ENCODE results near the gene CAMK2D.

The CAMK2D gene

DNA sequence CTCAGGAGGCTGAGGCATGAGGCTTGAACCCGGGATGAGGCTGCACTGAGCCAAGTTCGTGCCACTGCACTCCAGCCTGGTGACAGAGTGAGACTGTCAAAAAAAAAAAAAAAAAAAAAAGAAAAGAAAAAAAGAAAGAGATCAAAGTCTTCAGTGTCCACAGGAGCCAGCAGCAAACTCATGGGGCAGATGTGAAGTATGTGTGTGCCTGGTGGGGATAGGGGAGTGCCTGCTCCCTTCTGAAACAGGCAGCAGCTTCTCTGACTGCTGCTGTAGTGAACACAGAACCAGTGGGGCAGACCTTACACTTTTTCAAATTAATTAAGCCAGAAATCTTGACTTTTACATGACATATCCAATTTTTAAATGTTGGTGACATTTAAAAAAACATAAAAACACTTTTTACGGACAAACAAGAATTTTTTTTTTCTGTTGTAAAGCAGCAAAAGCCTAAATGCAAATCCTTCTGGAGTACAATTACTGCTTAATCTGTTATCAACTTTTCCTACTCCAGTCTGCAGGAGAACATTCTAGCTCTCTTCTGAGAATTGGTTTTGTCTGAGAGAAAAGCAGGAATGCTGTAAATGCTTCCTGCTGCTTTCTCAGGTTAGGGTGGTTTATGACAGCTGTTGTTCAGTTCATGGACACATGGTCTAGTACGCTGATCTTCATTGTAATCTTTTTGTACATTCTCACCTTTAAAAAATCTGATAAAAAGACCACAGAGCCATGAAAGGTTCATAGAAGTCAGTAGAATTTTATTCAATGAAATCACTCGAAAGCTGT is 311.1 kb downstream of the CAMK2D start:
- DNase-seq (ENCODE audit: extremely low read depth in 1 of 2, low read depth in 1 of 2) = no peak

DNA sequence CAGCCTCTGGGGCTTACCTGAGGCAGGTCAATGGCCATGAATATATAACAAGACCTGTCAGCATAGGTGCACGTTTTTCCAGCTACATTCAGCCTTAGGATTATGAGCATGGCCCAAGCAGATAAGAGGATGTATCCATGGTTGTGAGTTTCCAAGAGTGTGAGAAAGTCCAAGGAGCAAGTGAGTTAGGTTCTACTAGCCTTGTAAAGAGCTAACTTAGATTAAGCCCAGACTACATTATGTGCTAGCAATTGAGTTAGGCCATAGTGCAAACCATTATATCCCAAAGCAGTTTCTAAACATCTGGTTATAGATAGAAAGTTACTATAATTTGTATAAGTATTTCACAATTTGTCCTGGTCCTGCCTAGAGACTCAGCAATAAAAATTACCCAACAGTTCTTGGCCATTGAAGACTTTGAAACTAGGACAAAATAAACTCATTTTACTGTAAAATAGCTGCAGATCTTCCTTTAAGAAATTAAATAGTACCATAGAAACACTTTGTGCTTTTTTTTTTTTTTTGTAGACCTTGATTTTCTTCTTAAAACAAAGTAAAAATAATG is 312.0 kb downstream of the CAMK2D start:
- no peak for DNase-seq (ENCODE audit: extremely low read depth in 1 of 2, low read depth in 1 of 2)

DNA sequence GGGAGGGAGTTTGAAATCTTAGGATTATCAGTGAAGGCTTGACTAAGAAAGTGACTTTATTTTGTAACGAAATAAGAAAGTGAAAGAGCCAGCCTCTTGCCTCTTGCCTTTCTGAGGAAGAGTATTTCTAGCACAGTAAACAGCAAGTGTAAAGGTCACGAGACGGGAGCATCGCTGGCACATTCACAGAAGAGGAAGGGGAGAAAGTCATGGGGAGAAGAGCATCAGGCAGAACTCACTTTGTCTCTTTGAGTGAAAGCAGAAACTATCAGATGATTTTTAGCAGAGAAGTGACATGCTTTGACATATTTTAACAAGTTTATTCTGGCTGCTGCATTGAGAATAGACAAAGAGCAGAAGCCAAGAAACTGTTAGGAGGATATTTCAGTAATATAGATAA is 313.8 kb downstream of the CAMK2D start:
- DNase-seq (ENCODE audit: extremely low read depth in 1 of 2, low read depth in 1 of 2) = no peak

DNA sequence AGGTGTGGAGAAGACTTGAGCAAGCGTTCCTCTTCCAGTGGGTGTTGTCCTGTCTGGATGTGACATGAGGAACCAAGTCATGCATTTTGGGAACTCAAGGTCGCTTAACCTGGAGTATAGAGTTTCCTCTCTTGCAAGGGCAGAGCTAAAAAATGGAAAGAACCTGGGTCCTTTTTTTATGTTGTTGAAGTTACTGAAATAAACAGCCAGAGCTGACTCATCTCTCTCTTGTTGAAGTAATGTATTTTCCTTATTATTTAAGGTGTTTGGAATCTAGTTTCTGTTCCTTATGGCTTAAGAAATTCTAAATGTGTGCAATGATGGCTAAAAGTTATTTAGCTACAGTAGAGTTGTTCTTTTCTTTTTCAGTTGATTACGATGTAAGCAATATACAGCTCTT is 314.5 kb downstream of the CAMK2D start:
- no peak for DNase-seq (ENCODE audit: extremely low read depth in 1 of 2, low read depth in 1 of 2)

DNA sequence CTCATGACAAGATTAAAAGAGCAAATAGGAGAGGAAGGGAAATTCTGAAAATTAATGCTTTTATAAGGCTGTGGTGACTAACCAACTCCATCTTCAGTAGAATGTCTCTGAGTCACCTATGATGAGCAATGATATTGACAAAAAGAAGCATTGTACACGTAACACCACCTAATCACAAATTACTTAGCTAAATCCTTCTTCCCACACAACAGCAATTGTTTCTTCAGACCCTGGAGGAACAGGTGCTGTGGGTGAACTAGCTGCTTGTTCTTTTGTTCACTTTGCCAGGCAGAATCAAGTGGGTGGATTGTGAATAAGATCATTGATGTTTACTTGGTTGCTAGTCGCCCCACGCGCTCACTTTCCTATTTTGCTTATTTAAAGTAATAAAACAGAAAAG is 315.5 kb downstream of the CAMK2D start:
- DNase-seq (ENCODE audit: extremely low read depth in 1 of 2, low read depth in 1 of 2) = no peak

DNA sequence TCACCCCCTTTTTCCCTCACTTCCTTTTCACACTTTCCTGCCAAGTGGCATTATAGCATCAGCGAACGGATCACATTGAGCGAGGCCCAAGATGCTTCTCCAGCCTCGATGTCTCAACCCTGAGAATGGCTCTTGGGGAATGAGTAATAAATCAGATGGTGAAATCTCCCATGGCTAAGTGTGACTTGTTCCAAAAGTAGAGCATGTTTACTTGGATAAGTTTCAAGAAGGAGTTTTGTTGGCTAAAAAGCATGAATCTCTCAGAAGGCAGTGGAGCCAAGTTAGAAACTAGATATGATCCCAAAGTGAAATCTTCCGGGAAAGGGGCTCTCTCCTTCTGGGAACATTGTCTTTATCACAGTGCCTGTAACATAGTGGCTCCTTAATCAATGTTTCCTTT is 316.3 kb downstream of the CAMK2D start:
- DNase-seq (ENCODE audit: extremely low read depth in 1 of 2, low read depth in 1 of 2) = no peak

DNA sequence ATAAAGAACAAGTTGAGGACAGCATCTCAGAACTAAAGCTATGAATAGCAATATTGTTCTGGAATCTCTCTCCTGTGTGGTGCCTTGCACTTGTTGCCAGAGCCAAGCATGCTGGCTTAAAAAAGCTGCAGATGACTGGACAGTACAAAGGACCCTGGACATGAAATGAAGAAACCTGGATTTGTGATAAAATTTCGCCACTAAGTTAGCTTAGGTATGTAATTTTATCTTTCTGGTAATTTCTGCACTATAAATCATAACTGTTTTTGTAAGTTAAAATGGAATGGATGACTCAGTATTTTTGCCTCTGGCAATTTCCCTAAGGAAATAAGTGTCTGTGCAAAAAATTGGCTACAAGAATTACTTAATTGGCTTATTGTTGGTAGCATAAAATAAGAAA is 317.2 kb downstream of the CAMK2D start:
- no peak for DNase-seq (ENCODE audit: extremely low read depth in 1 of 2, low read depth in 1 of 2)

DNA sequence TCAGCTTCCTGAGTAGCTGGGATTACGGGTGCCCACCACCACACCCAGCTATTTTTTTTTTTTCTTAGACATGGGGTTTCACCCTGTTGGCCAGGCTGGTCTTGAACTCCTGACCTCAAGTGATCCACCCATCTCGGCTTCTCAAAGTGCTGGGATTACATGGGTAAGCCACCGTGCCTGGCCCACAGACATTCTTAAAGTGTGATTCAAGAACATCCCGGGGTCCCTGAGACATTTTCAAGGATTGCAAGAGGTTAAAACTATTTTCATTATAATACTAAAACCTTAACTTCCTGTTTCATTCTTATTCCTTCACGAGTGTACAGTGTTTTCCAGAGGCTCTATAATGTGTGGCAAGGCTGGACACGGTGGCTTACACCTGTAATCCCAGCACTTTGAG is 318.7 kb downstream of the CAMK2D start:
- DNase-seq (ENCODE audit: extremely low read depth in 1 of 2, low read depth in 1 of 2) = no peak

DNA sequence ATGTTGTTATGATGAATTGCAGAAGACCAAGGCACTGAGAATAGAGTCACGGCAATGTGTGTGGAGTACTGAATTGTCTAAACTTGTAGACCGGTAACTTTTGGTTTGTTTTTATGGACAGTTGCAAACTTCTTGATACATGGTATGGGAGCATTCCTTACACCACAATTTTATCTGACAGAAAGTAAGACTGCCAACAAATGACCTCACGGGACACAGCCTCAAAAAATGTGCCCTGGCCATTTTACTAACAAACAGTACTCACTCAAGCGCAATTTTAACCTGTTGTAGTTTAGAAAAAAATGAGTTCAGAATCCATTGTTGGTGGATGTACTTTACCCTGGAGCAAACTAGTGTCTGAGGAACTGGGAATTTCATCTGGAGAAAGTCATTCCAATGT is 321.2 kb downstream of the CAMK2D start:
- no peak for DNase-seq (ENCODE audit: extremely low read depth in 1 of 2, low read depth in 1 of 2)

DNA sequence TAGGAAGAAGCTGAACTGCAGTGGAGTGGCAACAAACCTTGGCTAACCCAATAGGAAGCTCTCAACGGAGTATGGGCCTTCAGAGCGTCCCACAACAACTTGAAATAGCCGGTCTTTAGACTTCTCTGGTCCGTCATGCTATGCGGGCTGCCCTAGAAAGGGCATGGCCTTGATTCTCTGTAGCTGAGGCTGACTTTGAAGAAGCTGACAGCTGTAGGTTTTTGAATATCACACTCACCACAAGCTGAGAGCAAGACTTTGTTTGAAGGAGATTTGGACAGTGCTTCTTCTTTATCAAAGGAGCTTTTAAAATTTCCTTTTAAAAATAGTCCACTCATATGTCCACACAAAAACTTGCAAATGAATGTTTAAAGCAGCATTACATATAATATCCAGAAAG is 322.9 kb downstream of the CAMK2D start:
- DNase-seq (ENCODE audit: extremely low read depth in 1 of 2, low read depth in 1 of 2) = no peak

DNA sequence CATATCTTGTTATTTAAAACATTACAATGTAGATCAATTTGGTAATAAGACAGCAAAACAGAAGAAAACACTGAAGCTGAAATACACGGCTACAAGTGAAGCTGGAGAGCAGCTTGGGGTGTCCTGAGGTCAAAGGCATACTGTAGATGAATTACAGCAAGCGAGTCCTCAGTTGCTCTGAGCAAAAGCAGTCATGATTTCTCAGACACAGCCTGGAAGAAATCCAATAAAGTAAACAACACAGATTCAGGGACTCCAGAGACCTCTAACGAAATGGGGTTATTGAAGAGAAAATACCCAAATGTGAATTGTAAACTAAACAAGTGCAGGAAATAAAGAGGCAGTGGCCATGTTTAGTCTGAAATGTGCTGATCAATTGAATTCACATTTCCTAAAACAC is 324.4 kb downstream of the CAMK2D start:
- DNase-seq (ENCODE audit: extremely low read depth in 1 of 2, low read depth in 1 of 2) = no peak

DNA sequence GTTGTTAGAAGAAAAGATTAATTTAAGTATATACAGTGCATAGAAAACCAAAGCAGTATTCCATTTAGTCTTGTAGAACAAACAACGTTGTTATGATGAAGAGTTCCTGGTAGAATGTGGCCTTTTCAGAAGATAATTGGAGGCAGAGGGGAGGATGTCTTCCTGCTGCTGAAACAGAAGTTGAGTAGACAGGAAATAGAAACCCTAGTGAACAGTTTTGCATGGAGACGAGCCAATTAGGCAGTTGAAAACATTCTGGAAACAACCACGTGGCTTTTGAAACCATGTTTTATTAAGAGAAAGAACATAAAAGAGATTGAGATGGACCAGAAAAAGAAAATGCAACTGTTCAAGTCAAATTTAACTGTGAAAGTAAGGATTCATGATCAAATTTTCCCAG is 325.2 kb downstream of the CAMK2D start:
- no peak for DNase-seq (ENCODE audit: extremely low read depth in 1 of 2, low read depth in 1 of 2)

DNA sequence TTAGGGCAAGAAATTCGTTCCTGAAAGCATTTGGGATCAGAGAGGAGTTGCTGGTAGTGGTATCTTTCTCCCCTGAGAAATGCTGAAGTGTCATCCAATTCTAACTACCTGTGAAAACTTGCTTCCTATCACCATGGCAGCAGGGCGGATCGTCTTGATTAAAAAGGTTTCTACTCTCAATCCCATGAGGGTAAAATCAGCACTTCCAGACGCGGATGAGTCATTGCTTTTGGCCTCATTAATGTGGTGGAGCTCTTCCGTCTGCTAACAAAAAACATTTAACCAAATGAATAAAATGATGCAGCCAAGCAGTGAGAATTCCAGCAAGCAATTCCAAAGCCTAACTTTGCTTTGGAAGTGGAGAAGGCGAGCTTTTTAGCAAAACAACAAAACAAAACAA is 325.6 kb downstream of the CAMK2D start:
- DNase-seq (ENCODE audit: extremely low read depth in 1 of 2, low read depth in 1 of 2) = no peak

DNA sequence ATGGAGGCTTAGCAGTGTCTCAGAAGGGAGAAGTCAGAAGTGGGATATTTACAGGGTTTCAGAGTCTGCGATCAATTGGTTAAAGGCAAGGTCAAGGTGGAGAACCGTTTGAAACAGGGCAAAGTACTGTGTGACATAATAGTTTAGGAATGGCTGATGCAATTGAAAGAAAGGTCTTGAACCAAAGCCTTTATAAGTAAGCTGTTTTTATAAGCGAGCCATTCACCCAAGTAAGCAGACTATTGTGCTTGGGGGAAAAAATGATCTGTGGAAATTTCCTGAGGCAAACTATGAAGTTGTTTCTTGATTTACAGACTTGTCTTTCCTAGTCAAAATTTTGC is 327.3 kb downstream of the CAMK2D start:
- DNase-seq (ENCODE audit: extremely low read depth in 1 of 2, low read depth in 1 of 2) = no peak

DNA sequence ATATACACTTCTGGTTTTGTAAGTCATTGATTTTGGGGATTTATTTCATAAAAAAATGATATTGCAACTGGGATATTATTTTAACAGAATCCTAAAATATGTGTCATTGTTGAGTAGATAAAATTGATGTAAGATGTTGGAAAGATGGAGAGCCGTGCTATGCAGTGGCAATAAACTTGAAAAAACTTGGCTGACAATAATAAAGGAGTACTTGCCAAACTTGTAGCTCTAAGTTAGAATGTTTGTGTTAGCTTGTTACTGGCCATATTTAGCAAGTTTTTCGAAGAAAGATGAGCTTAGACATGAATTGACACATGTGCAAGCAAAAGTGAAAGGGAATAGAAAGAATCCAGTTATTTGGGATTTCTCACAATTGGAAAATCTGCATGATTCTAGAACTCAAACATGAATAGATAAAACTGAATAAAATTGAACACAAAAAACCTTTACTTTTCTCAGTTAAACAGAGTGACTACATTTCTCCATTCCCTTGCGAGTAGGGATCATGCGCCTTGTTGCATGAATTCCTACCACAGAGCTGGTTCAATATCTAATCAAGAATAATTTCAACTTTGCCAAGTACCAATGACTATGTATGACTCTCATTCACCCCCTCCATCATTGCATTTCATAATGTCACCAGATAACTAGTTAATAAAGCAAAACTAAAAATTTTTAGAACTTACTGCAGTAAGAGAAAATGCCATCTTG is 327.8 kb downstream of the CAMK2D start:
- no peak for DNase-seq (ENCODE audit: extremely low read depth in 1 of 2, low read depth in 1 of 2)

DNA sequence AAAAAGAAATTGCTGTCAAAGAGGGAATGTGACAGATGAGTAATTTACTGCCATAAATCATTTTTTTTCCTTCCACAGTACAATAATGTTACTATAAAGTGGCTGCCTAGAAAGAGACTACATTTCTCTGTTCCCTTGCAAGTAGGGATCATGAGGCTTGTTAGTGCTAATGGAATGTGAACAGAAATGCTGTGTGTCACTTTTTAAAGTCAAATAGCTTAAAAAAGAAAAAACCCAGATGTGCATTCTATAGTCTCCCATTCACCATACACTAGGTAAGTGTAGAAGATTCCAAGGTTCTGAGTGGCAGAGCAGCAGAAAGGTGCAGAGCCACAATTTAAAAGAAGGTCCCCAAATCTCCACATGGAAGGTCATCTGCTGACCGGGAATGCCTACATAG is 328.4 kb downstream of the CAMK2D start:
- no peak for DNase-seq (ENCODE audit: extremely low read depth in 1 of 2, low read depth in 1 of 2)

DNA sequence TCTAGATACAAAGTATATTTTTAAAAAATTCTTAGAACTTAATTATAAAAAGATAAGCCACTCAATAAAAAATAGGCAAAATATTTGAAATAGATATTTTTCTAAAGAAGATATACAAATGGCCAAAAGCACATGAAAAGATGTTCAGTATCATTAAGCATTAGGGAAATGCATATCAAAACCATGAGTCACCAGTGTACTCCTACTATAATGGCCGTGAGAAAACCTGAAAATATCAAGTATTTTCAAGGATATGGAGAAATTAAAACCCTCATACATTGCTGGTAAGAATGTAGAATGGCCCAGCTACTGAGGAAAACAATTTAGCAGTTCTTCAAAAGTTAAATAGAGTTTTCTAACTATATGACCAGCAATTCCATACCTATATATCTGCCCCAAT is 337.9 kb downstream of the CAMK2D start:
- no peak for DNase-seq (ENCODE audit: extremely low read depth in 1 of 2, low read depth in 1 of 2)

DNA sequence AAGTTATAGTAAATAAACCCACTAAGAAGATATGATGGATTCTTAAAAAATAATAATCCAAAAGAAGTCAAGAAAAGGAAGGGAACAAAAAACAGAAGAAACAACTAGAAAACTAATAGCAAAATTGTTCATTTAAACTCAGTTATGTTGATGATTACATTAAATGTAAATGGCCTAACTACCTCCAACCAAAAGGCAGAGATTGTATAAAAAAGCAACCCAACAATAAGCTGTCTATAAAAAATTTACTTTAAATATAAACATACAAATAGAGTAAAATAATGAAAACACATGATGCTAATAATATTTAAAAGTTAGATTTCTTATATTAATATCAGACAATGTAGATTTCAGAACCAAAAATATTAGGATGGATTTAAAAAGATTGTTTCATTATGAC is 340.6 kb downstream of the CAMK2D start:
- DNase-seq (ENCODE audit: extremely low read depth in 1 of 2, low read depth in 1 of 2) = no peak

DNA sequence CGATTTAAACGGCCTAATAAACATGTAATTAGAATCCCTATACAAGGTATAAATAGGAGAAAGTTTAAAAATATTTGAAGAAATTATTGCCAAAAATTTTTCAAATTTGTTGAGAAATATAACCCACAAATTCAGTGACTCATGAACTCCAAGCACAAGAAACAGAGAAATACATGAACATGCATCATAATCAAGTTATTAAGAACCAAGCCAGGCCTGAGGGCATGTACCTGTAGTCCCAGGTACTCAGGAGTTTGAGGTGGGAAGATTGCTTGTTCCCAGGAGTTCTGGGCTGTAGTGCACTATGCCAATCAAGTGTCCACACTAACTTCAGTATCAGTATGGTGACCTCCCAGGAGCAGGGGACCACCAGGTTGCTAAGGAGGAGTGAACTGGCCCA is 341.9 kb downstream of the CAMK2D start:
- no peak for DNase-seq (ENCODE audit: extremely low read depth in 1 of 2, low read depth in 1 of 2)

DNA sequence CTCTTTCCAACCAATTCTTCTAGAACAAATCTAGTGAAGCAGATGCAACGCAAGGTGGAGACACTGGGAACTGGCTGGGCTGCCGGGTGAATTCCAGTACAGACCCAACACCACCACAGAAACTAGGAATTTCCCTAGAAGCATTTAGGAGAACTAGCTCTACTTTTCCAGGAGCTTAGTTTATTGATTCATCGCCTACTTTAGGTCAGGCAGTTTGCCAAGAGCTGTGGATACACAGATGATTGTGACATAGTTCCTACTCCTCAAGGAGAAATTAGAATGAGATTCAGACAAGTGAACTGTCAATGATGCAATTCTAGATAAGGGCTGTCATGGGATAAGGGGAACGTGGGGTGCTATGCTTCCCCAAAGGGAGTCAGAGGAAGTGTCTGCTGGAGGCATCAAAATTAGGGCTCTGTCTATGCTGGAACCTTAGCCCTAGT is 350.0 kb downstream of the CAMK2D start:
- no peak for DNase-seq (ENCODE audit: extremely low read depth in 1 of 2, low read depth in 1 of 2)

DNA sequence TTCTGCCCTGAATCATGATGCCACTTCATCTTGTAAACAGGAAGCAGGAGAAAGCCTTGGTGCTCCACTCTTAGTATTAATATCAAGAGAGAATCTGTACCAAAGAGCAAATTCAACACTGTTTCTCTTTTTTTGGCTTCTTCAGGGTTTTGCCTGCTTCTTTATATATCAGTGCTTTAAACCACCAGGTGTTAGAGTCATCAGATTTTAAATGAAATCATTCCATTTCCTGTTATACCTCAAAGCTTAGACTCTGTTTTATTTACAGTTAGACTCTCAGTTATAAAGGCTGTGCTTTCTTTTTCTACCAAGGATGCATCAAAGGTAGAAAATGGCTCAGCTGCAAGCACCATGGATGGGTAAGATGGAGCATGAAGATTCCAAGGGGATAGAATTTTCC is 350.9 kb downstream of the CAMK2D start:
- DNase-seq (ENCODE audit: extremely low read depth in 1 of 2, low read depth in 1 of 2) = no peak

DNA sequence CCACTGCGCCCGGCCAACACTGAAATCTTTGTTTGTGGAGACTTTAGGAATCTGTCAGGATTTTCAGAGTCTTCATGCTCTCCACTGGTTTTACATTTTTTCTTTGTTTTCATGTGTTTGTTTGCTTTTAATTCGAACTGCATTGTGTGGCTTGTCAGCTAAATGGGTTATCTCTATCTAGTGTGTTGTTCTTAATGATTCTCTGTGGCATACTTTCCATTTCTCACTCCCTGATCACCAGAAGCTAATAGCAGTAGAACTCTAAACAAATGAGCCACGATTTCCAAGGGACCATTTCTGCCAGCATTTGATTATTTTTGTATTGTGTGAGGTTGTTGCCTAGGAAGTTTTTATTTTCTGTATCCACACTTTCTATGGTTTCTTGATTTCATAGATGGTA is 352.4 kb downstream of the CAMK2D start:
- no peak for DNase-seq (ENCODE audit: extremely low read depth in 1 of 2, low read depth in 1 of 2)

All from activated CD8-positive, alpha-beta memory T cell treated with anti-CD3 and anti-CD28 coated beads for 1 hour (primary cell).